BJ (cell line): ENCODE measurements around the gene TSC2. TPM values are rescaled to one million over a fixed set of nuclear protein-coding genes. Genes with fewer than 3 reads are reported as not detected.

Experiments used
- CTCF ChIA-PET: fragments of 350-600 bp; formaldehyde crosslinking; extraction: SDS; loops from one replicate; lab custom pipeline; 2021; ENCODE audit warnings: antibody characterized with exemption, inconsistent platforms; lab: Yijun Ruan, JAX
- POLR2A ChIA-PET: fragments of 300-600 bp; sonication (Branson Sonifier 250); formaldehyde crosslinking; extraction: SDS; loops from one replicate; lab custom pipeline; 2021; ENCODE audit warnings: antibody characterized with exemption; lab: Charles Lee
- DNase-seq: peaks from one replicate; pipeline ENCODE4 v3.0.0-alpha.2; 2011; ENCODE audit warnings: low read depth
- H3K27me3 ChIP-seq: 2 replicates; pipeline ENCODE4 v1.6.0; 2011; ENCODE audit warnings: low read length; ENCODE audit not compliant: control insufficient read depth, insufficient read depth
- H3K36me3 ChIP-seq: 2 replicates; pipeline ENCODE4 v1.5.1; 2011; ENCODE audit warnings: low read length; ENCODE audit not compliant: control insufficient read depth, insufficient read depth
- H3K4me3 ChIP-seq: 2 replicates; pipeline ENCODE4 v1.5.1; 2011; ENCODE audit warnings: low read depth, mild to moderate bottlenecking, control low read depth, low read length
- polyA plus RNA-seq: library from polyadenylated mRNA; depleted of rRNA; stranded (reverse); fragments of >200 nt; gene quantifications from 2 replicates; pipeline ENCODE4 v1.2.3, GENCODE V29; 2011
- TF ChIP-seq, protein P1 (sequence below): IDR thresholded peaks from 2 replicates; pipeline ENCODE4 v1.5.1; 2011; ENCODE audit warnings: low read depth, mild to moderate bottlenecking, control low read depth, inconsistent platforms, low read length, moderate library complexity; ENCODE audit not compliant: insufficient read depth

TSC2 gene
- polyA plus RNA-seq, 1 experiment, result 66.3 TPM

DNA sequence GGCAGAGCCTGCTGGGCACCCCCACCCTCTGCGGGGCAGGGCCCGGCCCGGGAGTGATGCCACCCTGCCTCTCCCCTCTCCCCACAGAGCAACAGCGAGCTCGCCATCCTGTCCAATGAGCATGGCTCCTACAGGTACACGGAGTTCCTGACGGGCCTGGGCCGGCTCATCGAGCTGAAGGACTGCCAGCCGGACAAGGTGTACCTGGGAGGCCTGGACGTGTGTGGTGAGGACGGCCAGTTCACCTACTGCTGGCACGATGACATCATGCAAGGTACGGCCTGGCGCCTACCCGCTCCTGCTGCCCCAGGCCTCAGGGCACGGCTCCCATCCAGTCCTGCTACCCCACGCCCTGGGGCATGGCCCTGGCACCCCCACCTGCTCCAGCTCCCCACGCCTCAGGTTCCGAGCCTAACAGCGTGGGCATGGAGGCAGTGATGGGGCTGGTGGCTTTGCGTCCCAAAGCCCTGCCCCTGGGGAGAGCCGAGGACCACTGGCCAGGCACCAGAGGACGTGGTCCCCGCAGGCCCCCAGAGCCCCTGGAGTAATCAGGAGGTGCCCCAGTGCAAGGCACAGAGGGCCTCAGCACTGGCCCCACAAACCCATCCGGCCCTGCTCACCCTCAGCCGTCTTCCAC lies 38.4 kb downstream of the TSC2 start:
- H3K36me3 ChIP-seq, result peaks cover 55% of the 10 kb centered on the region
- no peak for DNase-seq
- TF ChIP-seq, protein P1, sequence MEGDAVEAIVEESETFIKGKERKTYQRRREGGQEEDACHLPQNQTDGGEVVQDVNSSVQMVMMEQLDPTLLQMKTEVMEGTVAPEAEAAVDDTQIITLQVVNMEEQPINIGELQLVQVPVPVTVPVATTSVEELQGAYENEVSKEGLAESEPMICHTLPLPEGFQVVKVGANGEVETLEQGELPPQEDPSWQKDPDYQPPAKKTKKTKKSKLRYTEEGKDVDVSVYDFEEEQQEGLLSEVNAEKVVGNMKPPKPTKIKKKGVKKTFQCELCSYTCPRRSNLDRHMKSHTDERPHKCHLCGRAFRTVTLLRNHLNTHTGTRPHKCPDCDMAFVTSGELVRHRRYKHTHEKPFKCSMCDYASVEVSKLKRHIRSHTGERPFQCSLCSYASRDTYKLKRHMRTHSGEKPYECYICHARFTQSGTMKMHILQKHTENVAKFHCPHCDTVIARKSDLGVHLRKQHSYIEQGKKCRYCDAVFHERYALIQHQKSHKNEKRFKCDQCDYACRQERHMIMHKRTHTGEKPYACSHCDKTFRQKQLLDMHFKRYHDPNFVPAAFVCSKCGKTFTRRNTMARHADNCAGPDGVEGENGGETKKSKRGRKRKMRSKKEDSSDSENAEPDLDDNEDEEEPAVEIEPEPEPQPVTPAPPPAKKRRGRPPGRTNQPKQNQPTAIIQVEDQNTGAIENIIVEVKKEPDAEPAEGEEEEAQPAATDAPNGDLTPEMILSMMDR, result no peak
- no peak overlapping the region for H3K4me3 ChIP-seq
- H3K27me3 ChIP-seq, result no peaks in the 10 kb centered on the region
- CTCF ChIA-PET, result interaction anchor here (0.8 to 1.2 kb wide), 2 partner anchors 14 to 64 kb away, joined by 3 to 5 read pairs; no protein-coding TSS in a partner anchor
- POLR2A ChIA-PET, result no interaction called here

DNA sequence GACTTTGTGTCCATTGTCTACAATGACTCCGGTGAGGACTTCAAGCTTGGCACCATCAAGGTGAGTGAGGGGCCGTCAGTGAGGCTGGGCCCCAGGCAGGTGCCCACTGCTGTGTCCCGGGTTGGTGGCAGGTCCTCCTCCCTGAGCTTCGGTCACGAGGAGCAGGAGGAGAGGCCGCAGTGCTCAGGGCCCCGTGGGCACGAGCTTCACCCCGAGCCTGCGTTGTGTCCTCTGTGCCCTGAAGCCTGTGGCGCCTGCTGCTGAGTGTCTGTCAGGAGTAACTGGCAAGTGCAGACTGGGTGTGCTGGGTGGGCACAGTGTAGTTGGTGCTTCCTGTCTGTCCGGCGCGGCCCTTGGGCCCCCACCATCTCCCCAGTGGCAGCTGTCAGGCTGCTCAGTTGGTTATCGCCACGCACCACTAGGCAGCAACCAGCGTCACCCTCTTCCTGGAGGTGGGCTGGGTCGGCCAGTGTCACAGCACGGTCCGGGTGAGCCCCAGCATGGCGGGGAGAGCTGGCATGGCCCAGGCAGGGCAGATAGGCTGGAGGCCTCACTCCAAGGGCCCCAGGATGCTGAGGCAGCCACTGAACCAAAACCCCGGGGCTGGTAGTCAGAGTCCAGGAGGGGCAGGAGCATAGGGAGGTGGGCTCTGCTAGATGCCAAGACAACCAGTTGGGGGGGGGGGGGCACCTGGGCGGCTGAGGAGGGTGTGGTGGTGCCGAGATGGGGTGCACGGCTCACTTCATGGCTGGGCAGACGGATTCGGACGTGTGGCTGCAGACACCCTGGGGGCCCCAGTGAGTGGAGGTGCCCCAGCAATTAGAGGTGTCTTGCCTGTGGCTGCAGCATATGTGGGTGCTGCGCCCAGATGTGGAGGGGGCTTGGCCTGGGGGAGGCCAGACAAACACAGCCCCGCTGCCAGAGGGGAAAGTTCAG lies 39.3 kb downstream of the TSC2 start:
- Histone ChIP-seq H3K36me3 (peaks cover 58% of the 10 kb centered on the region), H3K27me3 (no peaks in the 10 kb centered on the region), H3K4me3 (no peak overlapping the region)
- DNase-seq, result no peak
- TF ChIP-seq, protein P1, result no peak
- ChIA-PET POLR2A (no interaction called here), CTCF (interaction anchor here (0.6 to 0.7 kb wide), 2 partner anchors 30 to 65 kb away, joined by 3 read pairs; no protein-coding TSS in a partner anchor)

DNA sequence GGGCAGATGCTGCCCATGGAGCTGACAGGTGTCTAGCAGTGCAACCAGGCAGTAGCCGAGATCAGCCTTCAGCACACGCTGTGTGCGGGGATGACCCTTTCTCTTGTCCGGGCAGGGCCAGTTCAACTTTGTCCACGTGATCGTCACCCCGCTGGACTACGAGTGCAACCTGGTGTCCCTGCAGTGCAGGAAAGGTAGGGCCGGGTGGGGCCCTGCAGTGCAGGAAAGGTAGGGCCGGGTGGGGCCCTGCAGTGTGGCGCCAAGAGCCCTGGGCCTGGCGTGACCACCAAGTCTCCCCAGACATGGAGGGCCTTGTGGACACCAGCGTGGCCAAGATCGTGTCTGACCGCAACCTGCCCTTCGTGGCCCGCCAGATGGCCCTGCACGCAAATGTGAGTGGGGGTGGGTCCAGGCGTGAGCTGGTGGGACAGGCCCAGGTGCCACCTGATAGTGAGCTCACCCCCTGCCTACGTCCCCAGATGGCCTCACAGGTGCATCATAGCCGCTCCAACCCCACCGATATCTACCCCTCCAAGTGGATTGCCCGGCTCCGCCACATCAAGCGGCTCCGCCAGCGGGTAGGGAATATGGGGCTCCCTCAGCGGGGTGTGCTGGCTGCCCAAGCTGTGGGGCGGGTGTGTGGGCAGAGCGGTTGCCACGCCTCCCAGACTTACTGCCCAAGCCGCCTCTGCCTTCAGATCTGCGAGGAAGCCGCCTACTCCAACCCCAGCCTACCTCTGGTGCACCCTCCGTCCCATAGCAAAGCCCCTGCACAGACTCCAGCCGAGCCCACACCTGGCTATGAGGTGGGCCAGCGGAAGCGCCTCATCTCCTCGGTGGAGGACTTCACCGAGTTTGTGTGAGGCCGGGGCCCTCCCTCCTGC lies 40.2 kb downstream of the TSC2 start:
- ChIA-PET CTCF (interaction anchor here (0.6 kb wide), 1 partner anchor 66 kb away, joined by 3 read pairs; no protein-coding TSS in a partner anchor), POLR2A (no interaction called here)
- TF ChIP-seq, protein P1, result no peak
- no peak for DNase-seq
- no peak overlapping the region for H3K4me3 ChIP-seq
- H3K27me3 ChIP-seq, result no peaks in the 10 kb centered on the region
- peaks cover 64% of the 10 kb centered on the region for H3K36me3 ChIP-seq

DNA sequence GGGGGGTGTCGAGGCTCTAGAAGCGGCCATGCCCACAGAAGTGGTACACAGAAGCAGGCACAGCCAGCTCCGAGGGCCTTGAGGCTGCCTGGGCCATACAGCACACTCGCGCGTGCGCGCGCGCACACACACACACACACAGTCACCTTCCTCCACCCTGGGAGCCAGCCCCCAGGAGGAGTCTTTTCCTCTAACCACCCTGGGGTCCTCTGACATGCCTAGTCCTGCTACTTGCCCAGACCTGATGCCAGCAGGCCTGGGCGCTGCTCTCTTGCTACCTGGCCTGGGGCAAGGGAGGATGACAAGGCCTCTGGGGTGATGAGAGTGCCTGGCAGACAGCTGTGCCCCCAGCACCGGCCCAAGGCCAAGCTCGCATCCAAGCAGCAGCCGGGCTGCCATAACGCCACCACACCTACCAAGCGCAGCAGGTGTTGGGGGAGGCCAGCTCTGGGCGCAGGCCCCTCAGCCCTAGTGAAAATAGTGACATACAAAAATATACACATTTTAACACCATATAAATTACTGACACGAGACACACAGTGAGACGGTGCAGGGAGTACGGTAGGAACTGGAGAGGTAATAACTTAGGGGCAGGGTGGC lies 41.1 kb downstream of the TSC2 start:
- CTCF ChIA-PET, result interaction anchor here (2.2 kb wide), 1 partner anchor 51 kb away, joined by 5 read pairs; no protein-coding TSS in a partner anchor
- Histone ChIP-seq H3K4me3 (no peak overlapping the region), H3K36me3 (peaks cover 70% of the 10 kb centered on the region), H3K27me3 (no peaks in the 10 kb centered on the region)
- POLR2A ChIA-PET, result no interaction called here
- no peak for DNase-seq
- TF ChIP-seq, protein P1, result no peak
